ENCODE results near the gene PIGBOS1. TPM values are rescaled to one million over a fixed set of nuclear protein-coding genes. Genes with fewer than 3 reads are reported as not detected.

PIGBOS1 gene
- total RNA-seq, 1 experiment from 2014 or later: 8.6 TPM

DNA sequence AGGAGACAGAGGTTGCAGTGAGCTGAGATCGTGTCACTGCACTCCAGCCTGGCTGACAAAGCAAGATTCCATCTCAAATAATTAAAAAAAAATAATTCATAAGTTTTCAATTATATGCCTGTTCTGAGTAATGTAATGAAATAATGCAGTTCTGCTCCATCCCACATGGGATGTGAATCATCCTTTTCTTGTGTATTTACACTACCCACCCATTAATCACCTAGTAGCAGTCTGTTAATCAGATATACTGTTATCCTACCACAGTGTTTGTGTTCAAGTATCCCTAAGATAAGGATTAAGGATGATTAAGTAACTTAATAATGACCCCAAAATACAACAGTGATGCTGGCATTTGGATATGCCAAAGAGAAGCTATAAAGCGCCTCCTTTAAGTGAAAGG is 38.9 kb upstream of the PIGBOS1 start:
- ChIA-PET CTCF (no interaction called here), POLR2A (ENCODE audit: unreplicated experiment) (no interaction called here)
- no TSS peak for BruUV-seq (replicated peaks)
- H3K9ac ChIP-seq (ENCODE audit: low read length): no peak overlapping the region
- no peaks in the 10 kb centered on the region for H3F3A ChIP-seq (ENCODE audit: low read length, unreplicated experiment)
- no peak overlapping the region for H2AFZ ChIP-seq (ENCODE audit: low read length)
- no peaks in the 10 kb centered on the region for H3K79me2 ChIP-seq (ENCODE audit: low read length)
- DNase-seq: peak; percentile 32
- peak; percentile 98 for ATAC-seq
- no peak overlapping the region for H3K4me2 ChIP-seq (ENCODE audit: low read length)
- H3K4me3 ChIP-seq (ENCODE audit: low read length): no peak overlapping the region
- no peak for TF ChIP-seq EZH2phosphoT487 (IDR thresholded peaks at IDR 0.05; ENCODE audit: borderline replicate concordance, low read length)
- no peak for TF ChIP-seq EZH2 (IDR thresholded peaks at IDR 0.05; ENCODE audit: low read length, unreplicated experiment)
- TF ChIP-seq, protein P1, sequence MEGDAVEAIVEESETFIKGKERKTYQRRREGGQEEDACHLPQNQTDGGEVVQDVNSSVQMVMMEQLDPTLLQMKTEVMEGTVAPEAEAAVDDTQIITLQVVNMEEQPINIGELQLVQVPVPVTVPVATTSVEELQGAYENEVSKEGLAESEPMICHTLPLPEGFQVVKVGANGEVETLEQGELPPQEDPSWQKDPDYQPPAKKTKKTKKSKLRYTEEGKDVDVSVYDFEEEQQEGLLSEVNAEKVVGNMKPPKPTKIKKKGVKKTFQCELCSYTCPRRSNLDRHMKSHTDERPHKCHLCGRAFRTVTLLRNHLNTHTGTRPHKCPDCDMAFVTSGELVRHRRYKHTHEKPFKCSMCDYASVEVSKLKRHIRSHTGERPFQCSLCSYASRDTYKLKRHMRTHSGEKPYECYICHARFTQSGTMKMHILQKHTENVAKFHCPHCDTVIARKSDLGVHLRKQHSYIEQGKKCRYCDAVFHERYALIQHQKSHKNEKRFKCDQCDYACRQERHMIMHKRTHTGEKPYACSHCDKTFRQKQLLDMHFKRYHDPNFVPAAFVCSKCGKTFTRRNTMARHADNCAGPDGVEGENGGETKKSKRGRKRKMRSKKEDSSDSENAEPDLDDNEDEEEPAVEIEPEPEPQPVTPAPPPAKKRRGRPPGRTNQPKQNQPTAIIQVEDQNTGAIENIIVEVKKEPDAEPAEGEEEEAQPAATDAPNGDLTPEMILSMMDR (conservative IDR thresholded peaks at IDR 0.05; ENCODE audit: low read depth, low read length): no peak
- no peaks in the 10 kb centered on the region for H3K36me3 ChIP-seq (ENCODE audit: low read depth, low read length)
- H3K27me3 ChIP-seq (ENCODE audit: low read length): no peaks in the 10 kb centered on the region
- H3K9me2 ChIP-seq (replicated peaks; ENCODE audit: low read length): no peaks in the 10 kb centered on the region
- no peaks in the 10 kb centered on the region for H4K20me1 ChIP-seq (ENCODE audit: low read length)
- H3K27ac ChIP-seq (ENCODE audit: low read length): no peak overlapping the region
- H3K4me1 ChIP-seq (ENCODE audit: insufficient read depth, low read length): peaks cover 18% of the 10 kb centered on the region; the same call in 1 of the 2 replicates
- H3K9me3 ChIP-seq (ENCODE audit: low read length): no peaks in the 10 kb centered on the region
- intact Hi-C loops (cut with micrococcal nuclease): loop anchor here (10.0 kb wide), 1 partner anchor 47 kb away; the partner anchor contains the start of genes CCPG1 and PIERCE2

DNA sequence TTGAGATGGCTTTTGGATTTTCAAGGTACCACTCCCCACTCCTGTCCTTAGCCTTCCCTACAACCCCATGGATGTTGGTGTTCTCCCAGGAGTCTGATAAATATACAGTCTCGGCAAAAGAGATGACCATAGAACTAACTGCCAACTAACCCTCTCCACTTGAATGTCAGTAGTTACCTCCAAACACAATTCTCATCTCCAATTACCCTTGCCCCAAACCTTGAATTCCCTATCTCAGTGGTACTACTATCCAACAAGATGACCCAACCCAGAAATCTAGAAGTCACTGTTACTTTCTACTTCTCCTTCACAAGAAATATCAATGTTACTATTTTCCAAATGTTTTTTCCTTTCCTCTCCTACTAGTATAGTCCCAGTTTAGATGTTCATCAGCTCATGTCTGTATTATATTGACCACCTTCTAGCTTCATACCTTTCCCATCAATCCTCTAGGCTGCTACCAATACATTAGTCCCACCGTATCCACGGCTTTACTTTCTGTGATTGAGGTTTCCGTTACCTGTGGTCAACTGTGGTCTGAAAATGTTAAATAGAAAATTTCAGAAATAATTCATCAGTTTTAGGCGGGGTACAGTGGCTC is 38.2 kb upstream of the PIGBOS1 start:
- H3K36me3 ChIP-seq (ENCODE audit: low read depth, low read length): no peaks in the 10 kb centered on the region
- no peak overlapping the region for H2AFZ ChIP-seq (ENCODE audit: low read length)

DNA sequence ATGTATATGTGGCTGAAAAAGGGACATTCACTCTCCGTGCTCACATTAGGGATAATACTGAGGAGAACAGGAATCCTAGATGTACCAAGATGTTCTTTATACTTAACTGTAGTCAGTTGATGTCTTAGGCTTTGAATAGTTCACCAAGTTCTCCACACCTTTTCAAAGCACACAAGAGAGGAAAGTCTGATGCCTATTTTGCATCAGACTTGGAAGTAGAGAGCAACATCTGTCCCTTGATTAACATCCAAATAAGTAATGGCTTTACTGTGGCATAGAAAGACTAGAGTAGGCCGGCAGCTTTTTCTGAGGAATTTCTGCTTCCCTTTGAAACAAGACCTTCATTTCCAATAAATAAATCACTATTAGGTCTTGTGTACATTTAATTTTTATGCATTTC is 34.1 kb upstream of the PIGBOS1 start:
- no peak overlapping the region for H2AFZ ChIP-seq (ENCODE audit: low read length)
- no peaks in the 10 kb centered on the region for H3K9me2 ChIP-seq (replicated peaks; ENCODE audit: low read length)
- H3K4me3 ChIP-seq (ENCODE audit: low read length): no peak overlapping the region
- ChIA-PET CTCF (no interaction called here), POLR2A (ENCODE audit: unreplicated experiment) (no interaction called here)
- TF ChIP-seq EZH2phosphoT487 (IDR thresholded peaks at IDR 0.05; ENCODE audit: borderline replicate concordance, low read length): no peak
- no peak for TF ChIP-seq EZH2 (IDR thresholded peaks at IDR 0.05; ENCODE audit: low read length, unreplicated experiment)
- TF ChIP-seq, protein P1 (conservative IDR thresholded peaks at IDR 0.05; ENCODE audit: low read depth, low read length): no peak
- no peaks in the 10 kb centered on the region for H4K20me1 ChIP-seq (ENCODE audit: low read length)
- no peak overlapping the region for H3K9ac ChIP-seq (ENCODE audit: low read length)
- no peak overlapping the region for H3K4me2 ChIP-seq (ENCODE audit: low read length)
- H3K79me2 ChIP-seq (ENCODE audit: low read length): no peaks in the 10 kb centered on the region
- H3F3A ChIP-seq (ENCODE audit: low read length, unreplicated experiment): no peaks in the 10 kb centered on the region
- no peaks in the 10 kb centered on the region for H3K36me3 ChIP-seq (ENCODE audit: low read depth, low read length)
- no peak for ATAC-seq
- H3K27me3 ChIP-seq (ENCODE audit: low read length): no peaks in the 10 kb centered on the region
- no peak for DNase-seq
- no peaks in the 10 kb centered on the region for H3K9me3 ChIP-seq (ENCODE audit: low read length)
- no TSS peak for BruUV-seq (replicated peaks)
- intact Hi-C loops (cut with micrococcal nuclease): loop anchor here (10.0 kb wide), 1 partner anchor 52 kb away; the partner anchor contains the start of genes CCPG1 and PIERCE2
- H3K4me1 ChIP-seq (ENCODE audit: insufficient read depth, low read length): peaks cover 9% of the 10 kb centered on the region; the same call in 1 of the 2 replicates
- H3K27ac ChIP-seq (ENCODE audit: low read length): no peak overlapping the region

More for the DNA sequence above, 38.2 kb upstream of the PIGBOS1 start:
- no TSS peak for BruUV-seq (replicated peaks)
- CTCF ChIA-PET: no interaction called here
- DNase-seq (no peak), ATAC-seq (no peak)
- Histone ChIP-seq H3K4me2 (ENCODE audit: low read length) (no peak overlapping the region), H3K9ac (ENCODE audit: low read length) (no peak overlapping the region), H4K20me1 (ENCODE audit: low read length) (no peaks in the 10 kb centered on the region), H3K4me1 (ENCODE audit: insufficient read depth, low read length) (peaks cover 18% of the 10 kb centered on the region; the same call in 1 of the 2 replicates), H3K4me3 (ENCODE audit: low read length) (no peak overlapping the region), H3F3A (ENCODE audit: low read length, unreplicated experiment) (no peaks in the 10 kb centered on the region), H3K27ac (ENCODE audit: low read length) (no peak overlapping the region), H3K27me3 (ENCODE audit: low read length) (no peaks in the 10 kb centered on the region), H3K9me3 (ENCODE audit: low read length) (no peaks in the 10 kb centered on the region), H3K9me2 (replicated peaks; ENCODE audit: low read length) (no peaks in the 10 kb centered on the region), H3K79me2 (ENCODE audit: low read length) (no peaks in the 10 kb centered on the region)
- TF ChIP-seq EZH2phosphoT487 (IDR thresholded peaks at IDR 0.05; ENCODE audit: borderline replicate concordance, low read length): no peak
- POLR2A ChIA-PET (ENCODE audit: unreplicated experiment): no interaction called here
- intact Hi-C loops (cut with micrococcal nuclease): loop anchor here (10.0 kb wide), 1 partner anchor 48 kb away; the partner anchor contains the start of genes CCPG1 and PIERCE2
